ENCODE data around the gene GOLGA6L22. TPM values are rescaled to one million over a fixed set of nuclear protein-coding genes. Genes with fewer than 3 reads are reported as not detected.

The GOLGA6L22 gene
- total RNA-seq = under 0.01 TPM in 1 of 2 replicates, not detected in the other

DNA sequence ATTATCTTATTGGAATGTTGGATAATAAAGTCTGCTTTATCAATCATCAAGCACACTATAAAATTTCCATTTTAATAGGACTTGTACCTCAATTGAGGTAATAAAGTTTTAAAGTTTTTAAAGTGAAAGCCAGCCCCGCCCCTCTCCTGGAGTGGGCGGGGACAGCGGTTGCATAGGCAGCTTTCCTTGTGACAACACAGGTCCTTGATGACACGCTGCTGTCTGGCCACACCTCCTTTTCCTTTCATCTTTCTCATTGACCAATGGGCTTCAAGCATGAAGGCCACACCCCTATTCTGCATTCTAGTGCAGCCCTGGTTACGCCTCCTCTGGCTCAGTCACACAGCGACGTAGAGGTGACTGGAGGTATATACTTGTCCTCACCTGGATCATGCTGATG, at the start of gene GOLGA6L22:
GOLGA6L22 (plus strand) TSS at position 301 of the 400 bp plus-strand sequence; CDS start at position 392, 91 bp downstream.

Data from bladder microvascular endothelial cell (primary cell).